Fibroblast of the aortic adventitia (primary cell): Measurements from ENCODE around the gene SEMA6A. TPM values are rescaled to one million over a fixed set of nuclear protein-coding genes. Genes with fewer than 3 reads are reported as not detected.

Source experiments
- DNase-seq: peaks from one replicate; pipeline ENCODE4 v3.0.0-alpha.2; 2010; ENCODE audit warnings: low read depth
- H3K4me3 ChIP-seq: 2 replicates; pipeline ENCODE4 v1.5.1; 2011; ENCODE audit warnings: low read depth, mild to moderate bottlenecking, control low read depth, low read length, moderate library complexity
- CTCF ChIP-seq: IDR thresholded peaks from 2 replicates; pipeline ENCODE4 v1.5.1; 2011; ENCODE audit warnings: mild to moderate bottlenecking, low read length, control low read depth, inconsistent platforms; ENCODE audit not compliant: insufficient read depth
- total RNA-seq: library from RNA; depleted of rRNA; stranded (reverse); fragments of >200 nt; gene quantifications from 2 replicates; pipeline ENCODE4 v1.2.3, GENCODE V29; 2012; ENCODE audit warnings: low replicate concordance

SEMA6A gene
- total RNA-seq, 1 donor, result 0.36 TPM

DNA sequence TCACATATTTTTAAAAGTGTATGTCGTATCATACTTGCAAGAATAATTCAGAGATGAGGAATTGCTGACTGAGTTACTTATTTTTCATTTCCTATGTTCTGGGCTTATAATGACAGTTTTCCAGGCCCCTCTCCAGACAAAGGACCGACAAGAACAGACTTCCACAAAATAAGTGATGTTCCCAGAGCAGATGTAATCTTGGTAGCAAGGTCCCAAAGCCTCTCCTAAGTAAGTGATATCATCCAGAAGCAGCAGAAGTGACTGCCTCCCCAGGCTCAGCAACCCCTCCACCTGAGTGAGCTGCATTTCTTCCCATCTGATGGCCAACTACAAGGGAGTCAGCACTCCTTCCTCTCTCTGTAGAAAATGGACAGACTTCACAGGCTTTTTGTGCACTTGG, 57.1 kb downstream of the SEMA6A start:
- H3K4me3 ChIP-seq, result no peak overlapping the region
- no peak for DNase-seq
- TF ChIP-seq CTCF, result no peak

GRCh38 chr5:116516021-116516420, 58.6 kb downstream of the SEMA6A start:
- DNase-seq, result no peak
- no peak overlapping the region for H3K4me3 ChIP-seq
- no peak for TF ChIP-seq CTCF

GRCh38 chr5:116514421-116514970, 60.1 kb downstream of the SEMA6A start:
- no peak for DNase-seq
- H3K4me3 ChIP-seq, result no peak overlapping the region
- no peak for TF ChIP-seq CTCF

GRCh38 chr5:116510517-116510916, 64.1 kb downstream of the SEMA6A start:
- H3K4me3 ChIP-seq, result no peak overlapping the region
- no peak for TF ChIP-seq CTCF
- DNase-seq, result peak; percentile 18

- no peak overlapping the region for H3K4me3 ChIP-seq
- TF ChIP-seq CTCF, result no peak
- DNase-seq, result no peak
Observed at GRCh38 chr5:116509483-116510244, 65.0 kb downstream of the SEMA6A start.

GRCh38 chr5:116508835-116509234, 65.8 kb downstream of the SEMA6A start:
- no peak for DNase-seq
- no peak overlapping the region for H3K4me3 ChIP-seq
- TF ChIP-seq CTCF, result no peak
